GM20431 (cell line): ENCODE data around the gene GNAI2.
"Not testable (repeated sequence)": the region's sequence is repeated elsewhere in the genome, so short reads cannot be mapped to it uniquely, and the experiment has no call there.

ENCODE experiments used
- in situ Hi-C: fragments of 300-500 bp; cut with MseI, MboI; formaldehyde crosslinking; loops from one replicate; pipeline ENCODE4 v1.15.0; 2020; ENCODE audit warnings: low sequenced_read_pairs; ENCODE audit not compliant: unreplicated experiment

Gene GNAI2

GRCh38 chr3:50260942-50261441, 25.0 kb downstream of the GNAI2 start:
- in situ Hi-C loops, result no loop called here

- in situ Hi-C loops, result no loop called here
Observed at GRCh38 chr3:50261505-50261904, 25.5 kb downstream of the GNAI2 start.

- in situ Hi-C loops, result not testable (repeated sequence)
Observed at GRCh38 chr3:50262200-50262599, 26.2 kb downstream of the GNAI2 start.

GRCh38 chr3:50262778-50263177, 26.8 kb downstream of the GNAI2 start:
- in situ Hi-C loops, result no loop called here

- in situ Hi-C loops, result no loop called here
Observed at GRCh38 chr3:50263478-50264382, 27.7 kb downstream of the GNAI2 start.

GRCh38 chr3:50264383-50264963, 28.5 kb downstream of the GNAI2 start:
- in situ Hi-C loops, result no loop called here

- in situ Hi-C loops, result no loop called here
Observed at GRCh38 chr3:50264964-50265485, 29.0 kb downstream of the GNAI2 start.

- in situ Hi-C loops, result no loop called here
Observed at GRCh38 chr3:50265571-50265970, 29.6 kb downstream of the GNAI2 start.

GRCh38 chr3:50266017-50266416, 30.0 kb downstream of the GNAI2 start:
- in situ Hi-C loops, result no loop called here

- in situ Hi-C loops, result no loop called here
Observed at GRCh38 chr3:50266836-50267235, 30.8 kb downstream of the GNAI2 start.

- in situ Hi-C loops, result no loop called here
Observed at GRCh38 chr3:50267280-50267913, 31.4 kb downstream of the GNAI2 start.

GRCh38 chr3:50268276-50268675, 32.3 kb downstream of the GNAI2 start:
- in situ Hi-C loops, result no loop called here

GRCh38 chr3:50268703-50269451, 32.9 kb downstream of the GNAI2 start, which contains the start of gene SEMA3B:
SEMA3B (plus strand) TSS chr3:50269147; CDS start chr3:50269241, 94 bp downstream.
- in situ Hi-C loops, result no loop called here

- in situ Hi-C loops, result no loop called here
Observed at GRCh38 chr3:50269460-50269859, 33.5 kb downstream of the GNAI2 start.

GRCh38 chr3:50269977-50270413, 34.0 kb downstream of the GNAI2 start:
- in situ Hi-C loops, result no loop called here

- in situ Hi-C loops, result no loop called here
Observed at GRCh38 chr3:50270422-50271224, 34.6 kb downstream of the GNAI2 start.

- in situ Hi-C loops, result no loop called here
Observed at GRCh38 chr3:50271314-50271936, 35.4 kb downstream of the GNAI2 start.

- in situ Hi-C loops, result not testable (repeated sequence)
Observed at GRCh38 chr3:50272538-50272910, 36.5 kb downstream of the GNAI2 start.
